Fibroblast of lung (primary cell): ENCODE results near the gene CMYA5.

Experiments used
- CTCF ChIP-seq, 2 donors: IDR thresholded peaks in 1 of 2; conservative IDR thresholded peaks in 1 of 2; 1 replicate in 1 of 2; 2 replicates in 1 of 2; pipeline ENCODE4 v1.5.1; 2011 to 2012; ENCODE audit warnings: low read length in 2 of 2, control low read depth in 1 of 2, inconsistent platforms in 1 of 2, low read depth in 1 of 2, mild to moderate bottlenecking in 1 of 2
- EZH2 ChIP-seq: IDR thresholded peaks from 2 replicates; pipeline ENCODE4 v1.5.1; 2012; ENCODE audit warnings: low read length, control low read depth, mild to moderate bottlenecking; ENCODE audit errors: missing control alignments

- TF ChIP-seq CTCF (conservative IDR thresholded peaks at IDR 0.05 in 1 of 2, IDR thresholded peaks at IDR 0.05 in 1 of 2; ENCODE audit: low read depth in 1 of 2, low read length in 2 of 2) (no peak), EZH2 (no peak)
Observed at GRCh38 chr5:79712741-79713140, 23.1 kb downstream of the CMYA5 start.
